B cell (primary cell): Measurements from ENCODE around the gene DOHH.

Source experiments
- CTCF ChIP-seq: fragments of 200-600 bp; IDR thresholded peaks from one replicate; pipeline ENCODE4 v1.8.0; 2022; ENCODE audit warnings: antibody characterized with exemption, mild to moderate bottlenecking
- EZH2 ChIP-seq: IDR thresholded peaks from 2 replicates; pipeline ENCODE4 v1.6.1; 2012; ENCODE audit warnings: borderline replicate concordance, low read depth, mild to moderate bottlenecking, moderate library complexity, low read length; ENCODE audit not compliant: insufficient read depth, poor library complexity, severe bottlenecking

- TF ChIP-seq CTCF (no peak), EZH2 (no peak)
Observed at GRCh38 chr19:3524078-3524842, 23.8 kb upstream of the DOHH start.
